Measurements from ENCODE around the gene DCLK2. TPM values are rescaled to one million over a fixed set of nuclear protein-coding genes. Genes with fewer than 3 reads are reported as not detected.

DCLK2 gene
- polyA plus RNA-seq, 1 donor from 2014 or later: 134 TPM

- H3K4me2 ChIP-seq (ENCODE audit: low read length): no peak overlapping the region
- H3K27me3 ChIP-seq (ENCODE audit: insufficient read depth, low read depth, low read length): no peaks in the 10 kb centered on the region
- TF ChIP-seq SMC3 (conservative IDR thresholded peaks at IDR 0.05; ENCODE audit: poor library complexity): no peak
- TF ChIP-seq EZH2 (IDR thresholded peaks at IDR 0.05; ENCODE audit: borderline replicate concordance, insufficient read depth, low read length, poor library complexity, severe bottlenecking): no peak
- TF ChIP-seq POLR2AphosphoS5 (IDR thresholded peaks at IDR 0.05): no peak
- no peak for TF ChIP-seq MXI1 (conservative IDR thresholded peaks at IDR 0.05; ENCODE audit: poor library complexity, severe bottlenecking)
- no peak for TF ChIP-seq CTCF (IDR thresholded peaks at IDR 0.05; ENCODE audit: poor library complexity, severe bottlenecking)
- TF ChIP-seq RAD21 (conservative IDR thresholded peaks at IDR 0.05): no peak
- TF ChIP-seq TAF1 (IDR thresholded peaks at IDR 0.05; ENCODE audit: low read depth): no peak
- no peak for TF ChIP-seq REST (IDR thresholded peaks at IDR 0.05; ENCODE audit: borderline replicate concordance)
- TF ChIP-seq EP300 (conservative IDR thresholded peaks at IDR 0.05; ENCODE audit: poor library complexity, severe bottlenecking): no peak
- H4K20me1 ChIP-seq (ENCODE audit: insufficient read depth): no peaks in the 10 kb centered on the region
- H2AFZ ChIP-seq (ENCODE audit: low read depth, low read length): no peak overlapping the region
- H3K27ac ChIP-seq (ENCODE audit: low read length): no peak overlapping the region
- no peak overlapping the region for H3K4me3 ChIP-seq (ENCODE audit: low read length)
- H3K9me2 ChIP-seq (ENCODE audit: insufficient read depth, low read length): no peaks in the 10 kb centered on the region
- H3K9ac ChIP-seq (ENCODE audit: low read length): no peak overlapping the region
- peaks cover 3% of the 10 kb centered on the region for H3K9me3 ChIP-seq (ENCODE audit: low read length)
- H3K36me3 ChIP-seq (ENCODE audit: insufficient read depth, low read length): no peaks in the 10 kb centered on the region
- peaks cover 6% of the 10 kb centered on the region for H3F3A ChIP-seq (ENCODE audit: insufficient read depth, low read length, poor library complexity, severe bottlenecking)
- peaks cover 44% of the 10 kb centered on the region for H3K79me2 ChIP-seq (replicated peaks; ENCODE audit: insufficient read depth, low read length)
Measured at GRCh38 chr4:150145946-150146340, 67.7 kb downstream of the DCLK2 start.

GRCh38 chr4:150149381-150149780 lies 71.1 kb downstream of the DCLK2 start:
- no peaks in the 10 kb centered on the region for H3K9me2 ChIP-seq (ENCODE audit: insufficient read depth, low read length)
- no peak overlapping the region for H3K4me2 ChIP-seq (ENCODE audit: low read length)
- TF ChIP-seq CTCF (IDR thresholded peaks at IDR 0.05; ENCODE audit: poor library complexity, severe bottlenecking) (no peak), EZH2 (IDR thresholded peaks at IDR 0.05; ENCODE audit: borderline replicate concordance, insufficient read depth, low read length, poor library complexity, severe bottlenecking) (no peak), RAD21 (conservative IDR thresholded peaks at IDR 0.05) (no peak), SMC3 (conservative IDR thresholded peaks at IDR 0.05; ENCODE audit: poor library complexity) (no peak), MXI1 (conservative IDR thresholded peaks at IDR 0.05; ENCODE audit: poor library complexity, severe bottlenecking) (no peak), TAF1 (IDR thresholded peaks at IDR 0.05; ENCODE audit: low read depth) (no peak)
- H3K27ac ChIP-seq (ENCODE audit: low read length): no peak overlapping the region
- H3K9ac ChIP-seq (ENCODE audit: low read length): no peak overlapping the region
- peaks cover 49% of the 10 kb centered on the region for H3K79me2 ChIP-seq (replicated peaks; ENCODE audit: insufficient read depth, low read length)
- no peak overlapping the region for H3K4me3 ChIP-seq (ENCODE audit: low read length)
- H3K27me3 ChIP-seq (ENCODE audit: insufficient read depth, low read depth, low read length): no peaks in the 10 kb centered on the region
- no peaks in the 10 kb centered on the region for H4K20me1 ChIP-seq (ENCODE audit: insufficient read depth)
- H3K36me3 ChIP-seq (ENCODE audit: insufficient read depth, low read length): no peaks in the 10 kb centered on the region
- peaks cover under 1% of the 10 kb centered on the region for H3K9me3 ChIP-seq (ENCODE audit: low read length)
- H2AFZ ChIP-seq (ENCODE audit: low read depth, low read length): no peak overlapping the region
- no peaks in the 10 kb centered on the region for H3F3A ChIP-seq (ENCODE audit: insufficient read depth, low read length, poor library complexity, severe bottlenecking)
